DMS 273 (cell line): ENCODE measurements around the gene CACNG8.
"Not testable (repeated sequence)": the region's sequence is repeated elsewhere in the genome, so short reads cannot be mapped to it uniquely, and the experiment has no call there.

ENCODE experiments used
- DNase-seq: peaks from one replicate; lab custom pipeline; 2025; ENCODE audit not compliant: unreplicated experiment; lab: John Stamatoyannopoulos, UW

CACNG8 gene

DNA sequence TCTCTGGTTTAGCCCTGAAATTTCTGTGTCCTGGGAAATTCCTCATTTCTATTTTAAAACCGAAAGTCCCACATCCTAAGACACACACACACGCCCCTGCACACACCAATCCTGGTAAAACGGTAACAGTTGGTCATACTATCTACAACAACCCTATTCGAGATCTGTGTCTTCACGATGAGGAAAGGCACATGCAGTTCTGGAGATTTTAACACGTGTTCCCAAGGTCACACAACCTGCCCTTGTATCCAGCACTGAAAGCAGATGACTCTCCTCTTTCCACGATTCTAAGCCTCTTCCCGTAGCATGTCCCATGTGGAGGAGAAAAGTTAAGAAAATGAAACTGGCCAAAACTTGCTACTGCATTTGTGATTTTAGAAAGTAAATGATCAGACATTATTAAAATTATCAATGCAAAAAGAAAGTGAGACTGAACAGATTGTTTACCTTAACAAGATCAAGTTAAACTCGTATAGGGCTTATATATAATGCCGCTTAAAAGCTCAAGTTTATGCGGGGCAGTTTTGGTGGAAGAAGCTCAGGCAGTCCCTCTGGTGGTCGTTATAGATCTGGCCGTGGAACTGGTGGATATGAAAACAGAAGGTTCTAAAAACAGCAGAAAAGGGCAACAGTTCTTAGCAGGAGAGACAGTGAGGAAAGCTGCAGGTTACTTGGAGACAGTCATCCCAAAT lies 68.3 kb downstream of the CACNG8 start:
- peak; percentile 21 for DNase-seq

- DNase-seq: peak; percentile 44
These were observed 72.8 kb downstream of the CACNG8 start for GRCh38 chr19:54035215-54036178.

DNA sequence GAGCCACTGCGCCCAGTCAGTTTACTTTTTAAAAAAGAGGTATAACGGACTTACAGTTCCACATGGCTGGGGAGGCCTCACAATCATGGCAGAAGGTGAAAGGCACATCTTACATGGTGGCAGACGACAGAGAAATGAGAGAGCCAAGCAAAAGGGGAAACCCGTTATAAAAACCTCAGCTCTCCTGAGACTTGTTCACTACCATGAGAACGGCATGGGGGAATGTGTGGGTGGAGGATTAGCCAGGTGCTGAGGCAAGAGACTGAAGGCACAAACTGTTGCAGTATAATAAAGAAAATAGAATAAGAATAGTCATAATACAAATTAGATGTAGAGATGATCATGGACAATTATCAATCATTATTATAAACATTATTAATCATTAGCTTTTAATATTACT lies 73.8 kb downstream of the CACNG8 start:
- DNase-seq: not testable (repeated sequence)
